ENCODE data around the gene LEMD1.

Gene LEMD1

GRCh38 chr1:205353612-205354011 is 68.2 kb downstream of the LEMD1 start:
- DNase-seq: no peak

- no peak for DNase-seq
Measured at GRCh38 chr1:205353191-205353590, 68.7 kb downstream of the LEMD1 start.

- peak; percentile 89 for DNase-seq
Measured at GRCh38 chr1:205351984-205352713, 69.7 kb downstream of the LEMD1 start.

- DNase-seq: peak; percentile 81
Measured at GRCh38 chr1:205350691-205351141, 71.1 kb downstream of the LEMD1 start.

GRCh38 chr1:205350124-205350523 is 71.7 kb downstream of the LEMD1 start:
- no peak for DNase-seq

DNA sequence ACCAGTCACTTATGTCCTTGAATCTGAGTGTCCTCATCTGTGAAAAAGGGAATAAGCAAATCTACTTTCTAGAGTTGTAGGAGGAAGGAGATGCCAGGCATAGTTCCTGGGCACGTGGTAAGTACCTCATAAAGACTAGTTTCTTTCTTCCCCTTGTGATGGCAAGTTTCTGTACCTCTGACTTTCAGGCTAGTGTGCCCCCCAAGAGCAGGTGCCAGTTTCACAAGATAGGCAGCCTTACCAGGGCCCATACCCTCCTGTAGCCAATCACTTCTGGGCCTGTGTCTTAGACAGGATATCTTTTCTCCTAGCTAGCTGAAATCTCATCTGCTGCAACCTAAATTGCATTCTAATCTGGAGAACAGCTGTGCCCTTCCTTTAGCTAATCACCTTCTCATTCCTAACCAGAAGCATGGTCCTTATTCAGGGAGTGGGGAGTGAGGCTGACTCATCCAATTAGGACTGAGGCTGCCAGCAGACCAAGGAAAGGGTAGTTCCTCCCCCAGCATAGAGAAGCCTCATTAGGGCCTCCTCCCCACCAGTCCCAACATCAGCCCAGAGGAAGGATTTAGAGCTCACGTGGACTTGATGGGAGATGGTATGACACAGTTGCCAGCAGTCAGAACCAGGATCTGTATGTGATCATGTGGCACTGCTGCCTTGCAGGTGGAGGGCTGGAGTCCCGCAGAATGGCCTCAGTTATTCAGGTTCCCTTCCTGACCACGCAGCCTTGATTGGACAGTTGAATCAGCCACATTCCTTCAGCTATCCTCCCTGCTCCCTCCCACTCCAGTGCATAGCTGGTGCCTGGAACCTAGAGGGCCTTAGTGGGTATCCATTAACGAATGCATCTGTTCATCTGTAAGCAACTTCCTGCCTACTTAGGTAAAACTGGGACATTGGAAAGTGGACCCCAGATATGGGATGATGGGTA is 73.0 kb downstream of the LEMD1 start:
- DNase-seq: peak; percentile 58

- DNase-seq: peak; percentile 66
Measured at GRCh38 chr1:205346956-205347574, 74.8 kb downstream of the LEMD1 start.

- no peak for DNase-seq
Measured at GRCh38 chr1:205345761-205346160, 76.1 kb downstream of the LEMD1 start.

GRCh38 chr1:205344066-205344928 is 77.6 kb downstream of the LEMD1 start:
- DNase-seq: peak; percentile 76

DNA sequence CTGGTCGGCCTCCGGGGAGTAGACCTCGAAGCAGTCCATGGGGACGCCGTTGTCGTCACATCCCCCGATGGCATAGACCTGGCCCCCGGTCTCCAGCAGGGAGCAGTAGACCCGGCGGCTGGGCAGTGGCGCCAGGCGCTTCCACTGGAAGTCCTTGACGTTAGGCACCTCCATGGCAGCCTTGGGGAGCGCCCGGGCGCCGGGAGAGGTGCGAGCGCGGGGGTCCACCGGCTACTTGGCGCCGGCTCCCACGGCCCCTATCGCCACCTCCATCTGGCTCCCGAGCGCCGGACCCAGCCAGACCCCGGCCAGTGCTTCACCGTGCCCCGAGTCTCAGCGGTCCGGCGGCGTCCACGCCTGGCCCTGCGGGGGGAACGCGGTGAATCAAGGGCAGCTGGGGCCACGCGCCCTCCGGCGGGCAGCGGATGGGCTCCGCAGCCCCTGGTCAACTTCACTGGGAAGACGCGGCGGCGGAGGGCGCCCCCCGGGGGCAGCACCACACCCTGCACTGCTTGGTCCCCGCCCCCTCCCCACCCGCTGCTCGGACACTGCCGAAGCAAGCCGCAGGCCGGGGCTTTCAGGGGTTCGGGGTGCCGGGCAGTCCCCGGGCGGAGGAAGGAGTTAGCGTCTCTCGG is 78.3 kb downstream of the LEMD1 start:
- peak; percentile 74 for DNase-seq

GRCh38 chr1:205342986-205343385 is 78.9 kb downstream of the LEMD1 start:
- no peak for DNase-seq

DNA sequence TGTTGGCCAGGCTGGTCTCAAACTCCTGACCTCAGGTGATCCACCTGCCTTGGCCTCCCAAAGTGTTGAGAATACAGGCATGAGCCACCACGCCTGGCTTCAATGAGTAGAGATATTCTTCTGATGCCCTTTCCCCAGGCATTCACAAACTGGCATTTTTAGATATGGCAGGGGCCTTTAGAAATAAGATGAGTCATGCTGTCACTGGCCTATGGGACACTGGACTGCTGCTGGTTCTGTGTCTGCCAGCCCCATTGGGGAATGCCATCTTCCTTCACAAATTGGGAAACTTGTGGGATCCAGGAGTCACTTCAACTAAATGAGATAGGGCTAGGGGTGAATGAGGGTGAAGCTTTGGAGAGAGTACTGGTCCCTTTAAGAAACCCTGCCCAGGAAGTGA is 81.2 kb downstream of the LEMD1 start:
- no peak for DNase-seq

GRCh38 chr1:205339717-205340116 is 82.1 kb downstream of the LEMD1 start:
- DNase-seq: no peak

DNA sequence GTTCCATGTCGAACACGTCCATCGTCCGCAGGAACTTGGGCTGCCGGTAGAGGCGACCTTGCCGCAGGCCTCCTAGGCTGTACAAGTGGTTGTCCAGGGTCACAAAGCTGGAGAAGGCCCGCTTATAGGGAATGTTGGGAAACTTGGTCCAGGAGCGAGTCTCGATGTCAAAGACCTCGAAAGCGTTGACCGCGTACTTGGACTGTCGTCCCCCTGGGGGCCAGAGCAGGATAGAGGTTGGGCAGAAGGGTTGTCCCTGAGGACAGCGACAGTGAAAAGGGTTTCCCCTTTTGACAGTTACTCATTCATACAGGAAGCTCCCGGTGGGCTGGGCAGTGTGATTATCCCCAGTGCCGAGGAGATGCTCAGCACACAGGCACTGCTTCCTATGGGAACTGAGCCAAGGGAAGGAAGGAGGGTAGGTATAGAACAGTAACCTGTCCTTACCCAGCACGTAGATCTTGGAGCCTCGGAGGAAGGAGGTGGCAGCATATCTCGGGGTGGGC is 82.6 kb downstream of the LEMD1 start:
- DNase-seq: no peak

DNA sequence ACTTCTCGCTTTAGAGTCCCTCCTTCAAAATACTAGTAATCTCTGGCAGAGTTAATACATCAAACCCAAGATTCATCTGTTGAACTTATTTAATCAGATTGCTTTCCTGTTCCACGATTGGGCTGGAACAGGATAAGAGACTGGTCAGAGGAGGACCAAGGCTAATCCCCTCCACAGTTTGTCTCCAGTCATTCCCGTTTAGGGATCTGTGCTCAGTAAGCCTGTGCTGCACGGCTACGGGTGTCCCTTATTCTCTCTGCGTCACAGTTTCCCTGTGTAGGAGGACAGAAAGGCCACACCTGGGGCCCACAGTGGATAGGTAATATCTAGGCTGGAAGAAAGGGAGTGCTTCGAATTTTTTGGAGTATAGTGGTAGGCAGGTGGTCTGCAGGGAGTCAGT is 83.8 kb downstream of the LEMD1 start:
- DNase-seq: no peak

DNA sequence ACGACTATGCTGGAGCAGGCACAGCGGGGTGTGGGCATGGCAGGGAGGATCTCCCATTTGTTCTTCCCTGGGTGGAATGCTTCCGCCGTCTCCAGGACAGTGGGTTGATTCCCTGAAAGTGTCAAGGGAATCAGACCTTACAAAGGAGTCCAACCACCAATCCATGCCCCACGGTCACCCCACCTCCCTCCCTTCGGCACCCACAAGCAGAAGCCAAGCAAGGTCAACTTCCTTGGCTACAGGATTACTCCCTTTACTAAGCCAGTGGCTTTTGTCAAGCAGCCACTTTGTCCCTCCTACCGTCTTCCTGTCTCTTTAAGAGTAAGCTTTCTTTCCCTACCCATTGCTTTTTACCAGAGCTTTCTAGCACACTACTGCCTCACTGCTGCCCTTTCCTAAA is 84.4 kb downstream of the LEMD1 start:
- no peak for DNase-seq

DNA sequence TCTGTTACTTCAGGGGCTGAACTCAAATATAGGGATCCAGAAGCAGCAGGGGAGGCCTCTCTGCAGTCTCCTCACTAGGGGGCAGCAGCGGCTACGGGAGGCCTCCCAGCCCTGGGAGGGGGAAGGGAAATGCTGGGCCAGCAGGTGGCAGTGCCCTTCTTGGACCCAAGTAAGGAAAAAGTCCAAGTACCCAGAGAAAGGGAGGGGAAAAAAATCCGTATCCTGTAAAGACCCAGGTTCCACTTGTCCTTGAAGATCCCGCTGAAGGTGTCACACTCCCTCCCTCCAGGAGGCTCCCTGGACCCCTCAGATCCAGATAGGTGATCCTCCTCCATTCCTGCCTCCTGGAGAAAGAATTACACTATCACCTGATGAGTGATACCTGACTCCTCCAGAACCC is 86.2 kb downstream of the LEMD1 start:
- peak; percentile 91 for DNase-seq

GRCh38 chr1:205332015-205332791 is 89.7 kb downstream of the LEMD1 start:
- no peak for DNase-seq
